ENCODE measurements around the gene CCND3. TPM values are rescaled to one million over a fixed set of nuclear protein-coding genes. Genes with fewer than 3 reads are reported as not detected.
A peak's percentile ranks its signal among the peaks of the same experiment; 100 is the strongest.

CCND3 gene
- total and polyA plus RNA-seq, 3 experiments from 2014 or later, result 283 to 648 (median 287) TPM

GRCh38 chr6:41970436-41970846, 28.8 kb upstream of the CCND3 start:
- Histone ChIP-seq H3K4me1 (ENCODE audit: insufficient read depth, low read length) (peaks cover 80% of the 10 kb centered on the region), H3K4me3 (ENCODE audit: low read length) (no peak overlapping the region)
- POLR2A ChIA-PET, result no interaction called here

GRCh38 chr6:41967312-41968287, 26.0 kb upstream of the CCND3 start:
- H3K4me1 ChIP-seq (ENCODE audit: insufficient read depth, low read length), result peaks cover 85% of the 10 kb centered on the region
- Mint-ChIP-seq H3K4me1 (peaks cover 69 to 88% (median 76%) of the 10 kb centered on the region in 3 donors), H3K9me3 (no peaks in the 10 kb centered on the region), H3K36me3 (peaks cover 0 to 60% (median 17%) of the 10 kb centered on the region in 3 donors), H3K27me3 (peaks cover 0 to 2% of the 10 kb centered on the region in 2 donors), H3K27ac (peak overlapping the region in 6 of 8 donors; percentile 12 to 43 (median 30)), H3K4me3 (peak overlapping the region in 1 of 7 donors; percentile 55)
- DNase-seq, result no peak
- no peak overlapping the region for H3K4me3 ChIP-seq (ENCODE audit: low read length)
- no peaks in the 10 kb centered on the region for H3K9me3 ChIP-seq (ENCODE audit: low read length)
- H3K27me3 ChIP-seq (ENCODE audit: insufficient read depth, low read length, poor library complexity, severe bottlenecking), result no peaks in the 10 kb centered on the region
- ChIA-PET POLR2A (interaction anchor here (0.5 to 0.7 kb wide), 2 partner anchors 34 to 77 kb away, joined by 3 to 8 read pairs; no protein-coding TSS in a partner anchor), CTCF (interaction anchor here (1.0 to 2.0 kb wide), 9 partner anchors 8 to 81 kb away, joined by 3 to 4 read pairs (median 3); partner anchors contain the start of genes BYSL and MED20)
- peaks cover 23% of the 10 kb centered on the region for H3K36me3 ChIP-seq (ENCODE audit: insufficient read depth, low read length)
- peak overlapping the region; percentile 49 for H3K27ac ChIP-seq (ENCODE audit: low read depth, low read length)

More at GRCh38 chr6:41970436-41970846, 28.8 kb upstream of the CCND3 start:
- Mint-ChIP-seq H3K9me3 (no peaks in the 10 kb centered on the region), H3K4me3 (peak overlapping the region in 5 of 7 donors; percentile 23 to 61 (median 49)), H3K4me1 (peaks cover 67 to 90% (median 79%) of the 10 kb centered on the region in 3 donors), H3K27me3 (peaks cover 0 to 2% of the 10 kb centered on the region in 2 donors), H3K36me3 (peaks cover 0 to 53% (median 8%) of the 10 kb centered on the region in 3 donors), H3K27ac (peak overlapping the region; percentile 13 to 92 (median 80))
- DNase-seq, result peak in 1 of 5 donors; percentile 17
- Histone ChIP-seq H3K9me3 (ENCODE audit: low read length) (no peaks in the 10 kb centered on the region), H3K27ac (ENCODE audit: low read depth, low read length) (no peak overlapping the region), H3K27me3 (ENCODE audit: insufficient read depth, low read length, poor library complexity, severe bottlenecking) (no peaks in the 10 kb centered on the region), H3K36me3 (ENCODE audit: insufficient read depth, low read length) (peaks cover 11% of the 10 kb centered on the region)
- CTCF ChIA-PET, result no interaction called here

GRCh38 chr6:41966961-41967311, 25.3 kb upstream of the CCND3 start:
- peak overlapping the region in 2 of 8 donors; percentile 34 to 41 for H3K27ac Mint-ChIP-seq

GRCh38 chr6:41966214-41966920, 24.8 kb upstream of the CCND3 start:
- H3K27ac Mint-ChIP-seq, result peak overlapping the region in 3 of 8 donors; percentile 21 to 58 (median 57)
- Histone ChIP-seq H3K9me3 (ENCODE audit: low read length) (no peaks in the 10 kb centered on the region), H3K4me1 (ENCODE audit: insufficient read depth, low read length) (peaks cover 81% of the 10 kb centered on the region), H3K27me3 (ENCODE audit: insufficient read depth, low read length, poor library complexity, severe bottlenecking) (no peaks in the 10 kb centered on the region), H3K36me3 (ENCODE audit: insufficient read depth, low read length) (peaks cover 23% of the 10 kb centered on the region), H3K27ac (ENCODE audit: low read depth, low read length) (peak overlapping the region; percentile 49), H3K4me3 (ENCODE audit: low read length) (no peak overlapping the region)
- no peak for DNase-seq
- no peaks in the 10 kb centered on the region for H3K9me3 Mint-ChIP-seq
- peak overlapping the region in 2 of 7 donors; percentile 8 to 34 for H3K4me3 Mint-ChIP-seq
- H3K4me1 Mint-ChIP-seq, result peaks cover 71 to 90% (median 82%) of the 10 kb centered on the region in 3 donors
- POLR2A ChIA-PET, result interaction anchor here (0.5 kb wide), 1 partner anchor 28 kb away, joined by 6 read pairs; no protein-coding TSS in a partner anchor
- CTCF ChIA-PET, result interaction anchor here (1.3 to 2.0 kb wide), 2 partner anchors 22 to 45 kb away, joined by 3 to 4 read pairs; partner anchors contain the start of genes BYSL and MED20
- H3K36me3 Mint-ChIP-seq, result peaks cover 0 to 60% (median 13%) of the 10 kb centered on the region in 3 donors
- H3K27me3 Mint-ChIP-seq, result peaks cover 0 to 2% of the 10 kb centered on the region in 2 donors

More at GRCh38 chr6:41966961-41967311, 25.3 kb upstream of the CCND3 start:
- CTCF ChIA-PET, result interaction anchor here (1.0 to 2.0 kb wide), 4 partner anchors 23 to 71 kb away, joined by 3 to 4 read pairs (median 3); partner anchors contain the start of genes BYSL and MED20
- peaks cover 0 to 2% of the 10 kb centered on the region in 2 donors for H3K27me3 Mint-ChIP-seq
- Histone ChIP-seq H3K27ac (ENCODE audit: low read depth, low read length) (peak overlapping the region; percentile 49), H3K4me1 (ENCODE audit: insufficient read depth, low read length) (peaks cover 80% of the 10 kb centered on the region), H3K9me3 (ENCODE audit: low read length) (no peaks in the 10 kb centered on the region), H3K36me3 (ENCODE audit: insufficient read depth, low read length) (peaks cover 23% of the 10 kb centered on the region), H3K27me3 (ENCODE audit: insufficient read depth, low read length, poor library complexity, severe bottlenecking) (no peaks in the 10 kb centered on the region), H3K4me3 (ENCODE audit: low read length) (no peak overlapping the region)
- H3K4me1 Mint-ChIP-seq, result peaks cover 65 to 84% (median 76%) of the 10 kb centered on the region in 3 donors
- no peak for DNase-seq
- H3K4me3 Mint-ChIP-seq, result no peak overlapping the region
- H3K36me3 Mint-ChIP-seq, result peaks cover 0 to 55% (median 13%) of the 10 kb centered on the region in 3 donors
- no peaks in the 10 kb centered on the region for H3K9me3 Mint-ChIP-seq
- POLR2A ChIA-PET, result no interaction called here

- no peak overlapping the region for H3K27ac ChIP-seq (ENCODE audit: low read depth, low read length)
- H3K36me3 ChIP-seq (ENCODE audit: insufficient read depth, low read length), result peaks cover 23% of the 10 kb centered on the region
- no peaks in the 10 kb centered on the region for H3K27me3 ChIP-seq (ENCODE audit: insufficient read depth, low read length, poor library complexity, severe bottlenecking)
- Mint-ChIP-seq H3K4me3 (peak overlapping the region in 2 of 7 donors; percentile 34 to 37), H3K9me3 (no peaks in the 10 kb centered on the region), H3K4me1 (peaks cover 70 to 90% (median 80%) of the 10 kb centered on the region in 3 donors), H3K27me3 (peaks cover 0 to 2% of the 10 kb centered on the region in 2 donors), H3K27ac (peak overlapping the region in 6 of 8 donors; percentile 29 to 68 (median 48)), H3K36me3 (peaks cover 0 to 58% (median 12%) of the 10 kb centered on the region in 3 donors)
- DNase-seq, result no peak
- peaks cover 79% of the 10 kb centered on the region for H3K4me1 ChIP-seq (ENCODE audit: insufficient read depth, low read length)
- no peaks in the 10 kb centered on the region for H3K9me3 ChIP-seq (ENCODE audit: low read length)
- ChIA-PET CTCF (interaction anchor here (0.7 to 2.0 kb wide), 2 partner anchors 22 to 79 kb away, joined by 4 read pairs; no protein-coding TSS in a partner anchor), POLR2A (interaction anchor here (0.5 kb wide), 1 partner anchor 28 kb away, joined by 6 read pairs; no protein-coding TSS in a partner anchor)
- no peak overlapping the region for H3K4me3 ChIP-seq (ENCODE audit: low read length)
Measured at GRCh38 chr6:41965429-41966213, 24.0 kb upstream of the CCND3 start.

- no peaks in the 10 kb centered on the region for H3K27me3 ChIP-seq (ENCODE audit: insufficient read depth, low read length, poor library complexity, severe bottlenecking)
- H3K36me3 Mint-ChIP-seq, result peaks cover 0 to 58% (median 12%) of the 10 kb centered on the region in 3 donors
- peaks cover 82% of the 10 kb centered on the region for H3K4me1 ChIP-seq (ENCODE audit: insufficient read depth, low read length)
- H3K9me3 ChIP-seq (ENCODE audit: low read length), result no peaks in the 10 kb centered on the region
- peak overlapping the region in 4 of 7 donors; percentile 9 to 33 (median 16) for H3K4me3 Mint-ChIP-seq
- peaks cover 0 to 2% of the 10 kb centered on the region in 2 donors for H3K27me3 Mint-ChIP-seq
- ChIA-PET CTCF (interaction anchor here (0.8 to 1.5 kb wide), 2 partner anchors 33 to 81 kb away, joined by 3 to 4 read pairs; no protein-coding TSS in a partner anchor), POLR2A (no interaction called here)
- DNase-seq, result no peak
- peaks cover 23% of the 10 kb centered on the region for H3K36me3 ChIP-seq (ENCODE audit: insufficient read depth, low read length)
- H3K9me3 Mint-ChIP-seq, result no peaks in the 10 kb centered on the region
- peaks cover 69 to 89% (median 79%) of the 10 kb centered on the region in 3 donors for H3K4me1 Mint-ChIP-seq
- no peak overlapping the region for H3K4me3 ChIP-seq (ENCODE audit: low read length)
- peak overlapping the region in 7 of 8 donors; percentile 0 to 65 (median 34) for H3K27ac Mint-ChIP-seq
- no peak overlapping the region for H3K27ac ChIP-seq (ENCODE audit: low read depth, low read length)
Measured at GRCh38 chr6:41964201-41964887, 22.7 kb upstream of the CCND3 start.

All from CD8-positive, alpha-beta memory T cell (primary cell).